Central memory CD4-positive, alpha-beta T cell (primary cell): Measurements from ENCODE around the gene MAPK8.

Experiments
- DNase-seq: peaks from one replicate; pipeline ENCODE4 v3.0.0; 2022

Gene MAPK8

GRCh38 chr10:48464871-48465736, 158.6 kb downstream of the MAPK8 start:
- DNase-seq = no peak

GRCh38 chr10:48465860-48466521, 159.5 kb downstream of the MAPK8 start:
- no peak for DNase-seq

- no peak for DNase-seq
Measured at GRCh38 chr10:48466611-48467240, 160.2 kb downstream of the MAPK8 start.

GRCh38 chr10:48467669-48468068, 161.2 kb downstream of the MAPK8 start:
- no peak for DNase-seq

GRCh38 chr10:48468130-48468790, 161.8 kb downstream of the MAPK8 start:
- DNase-seq = no peak

- DNase-seq = no peak
Measured at GRCh38 chr10:48468866-48469511, 162.5 kb downstream of the MAPK8 start.

GRCh38 chr10:48469516-48470020, 163.1 kb downstream of the MAPK8 start:
- DNase-seq = no peak

GRCh38 chr10:48470115-48470892, 163.8 kb downstream of the MAPK8 start:
- DNase-seq = no peak

GRCh38 chr10:48470893-48471805, 164.7 kb downstream of the MAPK8 start:
- no peak for DNase-seq

GRCh38 chr10:48472501-48473069, 166.1 kb downstream of the MAPK8 start:
- no peak for DNase-seq

- DNase-seq = no peak
Measured at GRCh38 chr10:48473704-48474103, 167.2 kb downstream of the MAPK8 start.

- no peak for DNase-seq
Measured at GRCh38 chr10:48474765-48475365, 168.4 kb downstream of the MAPK8 start.

GRCh38 chr10:48475943-48476278, 169.4 kb downstream of the MAPK8 start:
- DNase-seq = no peak

- no peak for DNase-seq
Measured at GRCh38 chr10:48476279-48476982, 170.0 kb downstream of the MAPK8 start.

GRCh38 chr10:48477141-48477540, 170.7 kb downstream of the MAPK8 start:
- DNase-seq = no peak

- DNase-seq = no peak
Measured at GRCh38 chr10:48477616-48478015, 171.1 kb downstream of the MAPK8 start.

GRCh38 chr10:48478469-48478868, 172.0 kb downstream of the MAPK8 start:
- no peak for DNase-seq

GRCh38 chr10:48478980-48479811, 172.7 kb downstream of the MAPK8 start:
- no peak for DNase-seq
